Measurements from ENCODE around the gene FOXN3.

Gene FOXN3

DNA sequence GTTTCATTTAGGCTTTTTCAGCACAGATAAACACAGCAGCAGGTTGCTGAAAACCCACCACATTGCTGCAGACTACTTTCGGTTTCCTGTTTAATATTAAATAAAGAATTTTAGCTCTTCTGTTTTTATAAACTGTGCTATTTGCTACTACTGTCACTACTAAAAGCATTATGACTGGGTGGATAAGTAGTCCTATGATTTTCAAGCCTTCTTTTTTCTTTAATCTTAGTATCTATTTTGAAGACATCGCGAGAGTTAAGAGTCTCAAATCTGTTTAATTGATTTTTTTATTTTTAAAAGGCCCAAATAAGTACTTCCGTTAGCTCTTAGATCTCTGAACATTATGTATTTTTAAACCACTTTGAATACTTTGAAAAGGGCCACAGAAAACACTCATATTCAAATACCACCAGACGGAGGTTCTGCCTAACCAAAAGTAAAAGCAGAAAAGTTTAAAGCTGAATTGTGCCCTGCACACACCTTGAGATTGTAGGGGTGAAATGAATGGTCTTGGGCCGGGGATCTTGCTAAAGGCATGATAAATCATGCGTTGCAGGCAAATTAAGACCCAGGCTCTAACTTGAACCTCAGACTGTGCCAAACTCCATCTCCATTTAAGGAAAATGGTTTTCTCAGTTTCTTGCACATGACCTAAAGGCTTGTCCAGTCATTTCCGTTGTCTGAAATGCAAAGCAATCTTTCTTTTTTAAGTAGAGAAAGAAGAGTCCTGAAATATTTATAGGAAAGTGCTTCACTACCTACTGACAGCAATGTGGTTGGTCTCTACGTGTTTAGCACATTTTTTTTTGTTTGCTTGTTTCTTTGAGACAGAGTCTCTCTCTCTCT lies 13.6 kb upstream of the FOXN3 start:
- peak; percentile 58 for DNase-seq

GRCh38 chr14:89429199-89430181 lies 12.5 kb upstream of the FOXN3 start:
- DNase-seq = no peak

GRCh38 chr14:89428546-89429198 lies 11.6 kb upstream of the FOXN3 start:
- DNase-seq = no peak

DNA sequence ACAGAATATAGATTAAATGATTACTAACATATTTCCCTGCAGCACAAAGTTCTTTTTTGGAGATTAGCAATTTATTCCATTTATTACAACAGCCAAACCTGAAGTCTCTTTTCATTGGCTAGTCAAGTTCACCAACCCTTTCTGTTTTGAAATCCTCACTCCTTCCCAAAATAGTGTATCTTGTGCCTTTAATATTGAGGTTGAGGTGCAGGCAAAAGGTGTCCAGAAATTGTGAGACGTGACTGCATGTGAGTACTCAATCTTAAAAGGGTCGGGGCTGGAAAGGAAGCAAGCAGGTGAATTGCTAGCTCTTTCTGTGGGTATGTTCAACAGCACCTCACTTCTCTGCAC lies 11.1 kb upstream of the FOXN3 start:
- DNase-seq = no peak

DNA sequence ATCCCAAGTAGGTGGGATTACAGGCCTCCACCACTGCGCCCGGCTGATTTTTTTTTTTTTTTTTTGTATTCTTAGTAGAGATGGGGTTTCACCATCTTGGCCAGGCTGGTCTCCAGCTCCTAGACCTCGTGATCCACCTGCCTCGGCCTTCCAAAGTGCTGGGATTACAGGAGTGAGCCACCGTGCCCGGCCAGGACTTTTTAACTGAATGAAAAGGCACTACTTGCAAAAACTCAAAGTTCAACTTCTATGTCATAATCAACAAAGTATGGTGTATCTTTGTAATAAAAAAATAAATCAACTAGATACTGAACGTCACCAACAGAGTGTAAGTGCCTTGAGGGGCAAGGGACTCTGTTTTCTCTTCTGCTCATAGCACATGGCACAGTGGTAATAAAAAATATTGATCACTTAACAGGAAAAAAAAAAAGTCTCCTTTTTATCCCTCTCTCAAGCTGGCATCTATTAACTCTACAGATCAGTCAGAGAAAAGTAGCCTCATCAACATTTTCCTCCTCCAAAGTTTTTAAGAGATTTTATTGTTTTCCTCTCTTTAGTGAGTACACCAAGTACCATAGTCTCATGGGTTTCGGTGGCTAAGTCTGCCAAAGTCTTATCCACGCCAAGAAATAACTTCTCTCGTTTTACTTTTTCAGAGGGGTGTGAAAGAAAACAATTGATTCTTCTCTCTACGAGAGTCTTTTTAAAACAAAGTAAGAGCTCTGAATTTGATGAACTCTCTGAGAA lies 10.6 kb upstream of the FOXN3 start:
- DNase-seq = no peak

- DNase-seq = peak; percentile 99
Observed at GRCh38 chr14:89425931-89426330, 8.9 kb upstream of the FOXN3 start.

GRCh38 chr14:89424241-89424640 lies 7.2 kb upstream of the FOXN3 start:
- DNase-seq = no peak

- DNase-seq = no peak
Observed at GRCh38 chr14:89422952-89423345, 5.9 kb upstream of the FOXN3 start.

DNA sequence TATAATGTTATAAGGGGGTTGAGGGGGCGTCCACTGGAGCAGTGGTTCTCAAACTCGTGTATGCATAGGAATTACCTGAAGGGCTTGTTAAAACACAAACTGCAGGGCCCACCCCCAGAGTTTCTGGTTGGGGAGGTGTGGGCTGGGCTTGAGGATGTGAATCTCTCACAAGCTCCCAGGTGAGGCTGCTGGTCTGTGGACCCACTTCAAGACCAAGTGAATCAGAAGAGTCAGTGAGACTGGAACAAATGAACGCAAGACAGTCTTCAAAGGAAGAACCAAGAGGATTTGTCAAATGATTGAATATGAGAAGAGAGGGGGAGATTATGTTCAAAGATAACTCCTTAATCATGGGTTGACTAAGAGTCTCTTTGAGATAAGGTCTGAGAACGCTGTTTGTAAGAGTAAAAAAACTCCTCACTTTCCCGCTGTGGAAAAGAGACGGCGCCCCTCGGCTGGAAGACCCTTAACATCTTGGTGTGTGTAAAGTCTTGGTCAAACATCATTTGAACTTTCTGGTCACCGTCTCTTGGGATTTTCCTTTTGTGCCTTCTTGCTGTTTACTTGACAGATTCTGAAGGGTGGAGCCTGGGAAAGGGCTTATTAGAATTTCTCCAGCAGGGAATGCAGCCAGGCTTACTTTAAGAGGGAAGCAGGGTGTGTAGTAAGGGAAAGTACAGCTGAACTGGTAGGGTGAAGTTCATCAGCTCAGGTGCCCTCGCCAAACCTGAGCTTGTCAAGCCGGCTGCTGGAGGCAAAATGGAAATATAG lies 5.3 kb upstream of the FOXN3 start:
- DNase-seq = no peak

DNA sequence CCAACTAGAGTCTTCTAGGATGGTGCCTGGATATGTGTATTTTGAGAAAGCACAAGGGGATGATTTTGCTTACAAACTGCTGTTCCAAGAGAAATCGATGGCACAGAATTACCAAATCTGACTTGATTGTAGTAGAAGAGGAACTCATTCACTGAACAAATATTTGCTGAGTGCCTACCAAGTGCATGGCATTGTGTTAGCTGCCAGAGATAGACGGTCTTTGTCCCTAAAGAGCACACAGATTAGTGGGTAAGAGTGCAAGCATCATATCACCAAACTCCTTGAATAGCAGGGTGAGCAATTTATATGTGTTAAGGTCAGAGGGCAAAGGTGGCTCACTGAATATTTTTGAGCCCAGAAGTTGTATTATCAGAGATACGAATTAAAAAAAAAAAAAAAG lies 3.5 kb upstream of the FOXN3 start:
- DNase-seq = no peak

DNA sequence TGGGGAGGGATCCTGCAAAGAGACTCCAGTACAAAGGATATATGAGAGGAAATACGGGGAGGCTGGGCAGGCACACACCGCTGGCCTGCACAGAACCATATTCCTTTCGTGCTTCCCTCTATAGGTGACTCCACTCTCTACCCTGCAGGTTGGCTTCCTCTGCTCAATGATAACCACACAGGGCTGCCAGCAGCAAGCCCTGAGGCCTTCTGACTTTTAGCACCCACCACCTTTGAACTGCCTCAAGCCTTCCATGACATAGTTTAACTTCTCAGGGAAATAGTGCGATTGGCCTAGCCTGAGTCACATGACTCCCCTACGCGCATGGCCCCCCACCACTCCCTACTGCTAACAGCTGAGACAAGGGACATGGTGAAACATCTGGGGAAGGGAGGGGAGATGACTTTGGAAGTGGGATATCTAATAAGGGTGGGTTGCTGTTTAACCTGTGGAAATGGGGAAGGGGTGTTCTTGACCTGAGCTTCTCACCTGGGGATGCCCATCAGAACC lies 3.0 kb upstream of the FOXN3 start:
- no peak for DNase-seq

- DNase-seq = no peak
Observed at GRCh38 chr14:89418976-89419375, 1.9 kb upstream of the FOXN3 start.

GRCh38 chr14:89418452-89418851 lies 1.4 kb upstream of the FOXN3 start:
- peak; percentile 53 for DNase-seq

GRCh38 chr14:89417465-89418225 lies 612 bp upstream of the FOXN3 start:
- DNase-seq = peak; percentile 63

- peak; percentile 98 for DNase-seq
Observed at GRCh38 chr14:89416002-89416995, 734 bp downstream of the FOXN3 start.

- no peak for DNase-seq
Observed at GRCh38 chr14:89415159-89415558, 1.9 kb downstream of the FOXN3 start.

- DNase-seq = no peak
Observed at GRCh38 chr14:89411976-89412375, 5.1 kb downstream of the FOXN3 start.

DNA sequence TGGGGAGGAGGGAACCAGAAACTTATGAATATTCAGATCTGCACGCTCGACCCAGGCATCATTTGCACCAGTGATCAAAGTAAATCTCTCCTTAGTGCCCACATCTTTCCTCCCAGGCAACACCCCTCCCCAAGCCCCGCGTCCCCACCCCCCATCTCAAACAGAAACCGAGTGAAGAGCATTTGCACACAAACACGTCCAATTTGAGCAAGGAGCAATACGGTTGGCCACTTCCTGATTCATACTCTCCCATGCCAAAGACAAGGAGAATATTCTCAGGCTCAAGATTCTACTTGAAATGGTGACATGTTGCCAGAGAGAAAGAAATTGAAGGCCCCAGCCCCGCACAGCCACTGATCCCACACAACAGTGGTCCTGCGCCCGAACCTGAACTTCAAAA lies 7.1 kb downstream of the FOXN3 start:
- no peak for DNase-seq

- DNase-seq = no peak
Observed at GRCh38 chr14:89408907-89409700, 7.9 kb downstream of the FOXN3 start.
